Natural killer cell (primary cell): Measurements from ENCODE around the gene SRSF2. TPM values are rescaled to one million over a fixed set of nuclear protein-coding genes. Genes with fewer than 3 reads are reported as not detected.

Experiments
- ATAC-seq, 3 donors: fragments of 150-1000 bp in 2 of 3; fragments of 200-7000 bp in 1 of 3; cut with Tn5 transposase; 1 replicate in 1 of 3; 2 replicates in 2 of 3; pipeline ENCODE4 v1.10.0; 2021; ENCODE audit warnings: mild to moderate bottlenecking in 2 of 3, moderate library complexity in 2 of 3
- DNase-seq, 2 donors: peaks; one replicate each; pipeline versions ENCODE4 v3.0.0 to v3.0.0-alpha.2; 2013 to 2021; ENCODE audit warnings: mixed read lengths in 1 of 2
- H3K27ac ChIP-seq: one replicate; pipeline ENCODE4 v1.5.1; 2013; ENCODE audit warnings: mild to moderate bottlenecking, low read length
- H3K27me3 ChIP-seq: one replicate; pipeline ENCODE4 v1.6.1; 2013; ENCODE audit warnings: low read length; ENCODE audit not compliant: control insufficient read depth, insufficient read depth
- H3K36me3 ChIP-seq: one replicate; pipeline ENCODE4 v1.6.1; 2013; ENCODE audit warnings: low read length; ENCODE audit not compliant: control insufficient read depth, insufficient read depth
- H3K4me1 ChIP-seq: one replicate; pipeline ENCODE4 v1.6.1; 2013; ENCODE audit warnings: low read length; ENCODE audit not compliant: control insufficient read depth, insufficient read depth
- H3K4me3 ChIP-seq: one replicate; pipeline ENCODE4 v1.5.1; 2013; ENCODE audit warnings: low read length
- H3K9me3 ChIP-seq: one replicate; pipeline ENCODE4 v1.6.1; 2013; ENCODE audit warnings: low read length; ENCODE audit not compliant: control insufficient read depth, insufficient read depth
- H3K27ac Mint-ChIP-seq, 2 donors: one replicate each; pipeline ENCODE4 v1.8.0; 2022; ENCODE audit warnings: mild to moderate bottlenecking in 2 of 2, mixed read lengths in 2 of 2, moderate library complexity in 1 of 2
- H3K27me3 Mint-ChIP-seq, 2 donors: one replicate each; pipeline ENCODE4 v1.8.0; 2022; ENCODE audit warnings: low read depth in 2 of 2, mixed read lengths in 2 of 2
- H3K36me3 Mint-ChIP-seq: one replicate; pipeline ENCODE4 v1.8.0; 2022; ENCODE audit warnings: mixed read lengths
- H3K4me1 Mint-ChIP-seq, 2 donors: one replicate each; pipeline ENCODE4 v1.8.0; 2022; ENCODE audit warnings: mixed read lengths in 2 of 2
- H3K4me3 Mint-ChIP-seq: one replicate; pipeline ENCODE4 v1.8.0; 2022; ENCODE audit warnings: mild to moderate bottlenecking, moderate library complexity, mixed read lengths
- H3K9me3 Mint-ChIP-seq, 2 donors: one replicate each; pipeline ENCODE4 v1.8.0; 2022; ENCODE audit warnings: mixed read lengths in 2 of 2
- WGBS: methylation state at CpG from one replicate; pipeline ENCODE4 v1.1.7; 2013; ENCODE audit warnings: missing lambda C conversion rate; ENCODE audit not compliant: insufficient coverage; 5-methylcytosine and 5-hydroxymethylcytosine counted together
- intact Hi-C: fragments of 100-400 bp; cut with micrococcal nuclease; formaldehyde crosslinking; loops from one replicate; pipeline ENCODE4 v1.14.2; 2022
- total RNA-seq, 4 donors: library from RNA; stranded (reverse); fragments of 120-200 nt in 1 of 4; gene quantifications; one replicate each; pipeline versions ENCODE4 v1.2.3 to v1.2.4, GENCODE V29; 2013 to 2022
- TF ChIP-seq, protein P1 (sequence below): fragments of 200-600 bp; IDR thresholded peaks from one replicate; pipeline ENCODE4 v1.8.0; 2022; ENCODE audit warnings: antibody characterized with exemption

Gene SRSF2
- total RNA-seq, 3 donors from 2014 or later (not counting 1 experiment from before 2014, with no cell fraction given): 402 to 548 (median 503) TPM

DNA sequence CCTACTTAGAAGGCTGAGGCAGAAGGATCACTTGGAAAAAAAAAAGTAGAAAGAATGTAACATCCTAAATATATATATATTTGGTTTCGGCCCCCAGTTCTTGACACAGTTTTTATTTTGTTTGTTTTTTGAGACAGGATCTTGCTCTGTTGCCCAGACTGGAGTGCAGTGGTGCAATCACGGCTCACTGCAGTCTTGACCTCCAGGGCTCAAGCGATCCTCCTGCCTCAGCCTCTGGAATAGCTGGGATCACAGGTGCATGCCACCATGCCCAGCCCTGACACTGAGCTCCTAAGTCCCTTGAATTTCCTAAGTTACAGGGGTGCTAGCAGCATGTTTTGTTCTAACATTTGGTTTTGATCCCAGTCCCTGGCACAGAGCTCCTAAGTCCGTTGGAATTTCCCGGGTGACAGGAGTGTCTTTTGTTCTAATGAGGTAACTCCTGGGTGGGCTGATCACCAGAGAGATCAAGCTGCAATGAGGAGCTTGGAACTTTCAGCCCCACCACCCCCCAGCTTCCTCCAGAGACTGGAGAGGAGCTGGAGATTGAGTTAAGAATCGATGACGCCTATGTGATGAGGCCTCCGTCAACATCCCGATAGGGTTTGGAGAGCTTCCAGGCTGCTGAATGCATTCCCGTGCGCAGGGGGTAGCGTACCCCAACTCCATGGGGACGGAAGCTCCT, 46.4 kb downstream of the SRSF2 start:
- H3K4me3 Mint-ChIP-seq: no peak overlapping the region
- DNase-seq: no peak
- Histone ChIP-seq H3K4me1 (no peaks in the 10 kb centered on the region), H3K27ac (no peak overlapping the region), H3K9me3 (no peaks in the 10 kb centered on the region), H3K36me3 (no peaks in the 10 kb centered on the region), H3K4me3 (no peak overlapping the region), H3K27me3 (no peaks in the 10 kb centered on the region)
- H3K9me3 Mint-ChIP-seq: no peaks in the 10 kb centered on the region
- intact Hi-C loops: no loop called here
- no peak for ATAC-seq
- no peak overlapping the region for H3K27ac Mint-ChIP-seq
- H3K36me3 Mint-ChIP-seq: no peaks in the 10 kb centered on the region
- TF ChIP-seq, protein P1, sequence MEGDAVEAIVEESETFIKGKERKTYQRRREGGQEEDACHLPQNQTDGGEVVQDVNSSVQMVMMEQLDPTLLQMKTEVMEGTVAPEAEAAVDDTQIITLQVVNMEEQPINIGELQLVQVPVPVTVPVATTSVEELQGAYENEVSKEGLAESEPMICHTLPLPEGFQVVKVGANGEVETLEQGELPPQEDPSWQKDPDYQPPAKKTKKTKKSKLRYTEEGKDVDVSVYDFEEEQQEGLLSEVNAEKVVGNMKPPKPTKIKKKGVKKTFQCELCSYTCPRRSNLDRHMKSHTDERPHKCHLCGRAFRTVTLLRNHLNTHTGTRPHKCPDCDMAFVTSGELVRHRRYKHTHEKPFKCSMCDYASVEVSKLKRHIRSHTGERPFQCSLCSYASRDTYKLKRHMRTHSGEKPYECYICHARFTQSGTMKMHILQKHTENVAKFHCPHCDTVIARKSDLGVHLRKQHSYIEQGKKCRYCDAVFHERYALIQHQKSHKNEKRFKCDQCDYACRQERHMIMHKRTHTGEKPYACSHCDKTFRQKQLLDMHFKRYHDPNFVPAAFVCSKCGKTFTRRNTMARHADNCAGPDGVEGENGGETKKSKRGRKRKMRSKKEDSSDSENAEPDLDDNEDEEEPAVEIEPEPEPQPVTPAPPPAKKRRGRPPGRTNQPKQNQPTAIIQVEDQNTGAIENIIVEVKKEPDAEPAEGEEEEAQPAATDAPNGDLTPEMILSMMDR: no peak
- peaks cover 0 to 5% of the 10 kb centered on the region in 2 donors for H3K4me1 Mint-ChIP-seq
- no peaks in the 10 kb centered on the region for H3K27me3 Mint-ChIP-seq
- 98% methylated on average over 13 of the region's 13 CpGs for WGBS

DNA sequence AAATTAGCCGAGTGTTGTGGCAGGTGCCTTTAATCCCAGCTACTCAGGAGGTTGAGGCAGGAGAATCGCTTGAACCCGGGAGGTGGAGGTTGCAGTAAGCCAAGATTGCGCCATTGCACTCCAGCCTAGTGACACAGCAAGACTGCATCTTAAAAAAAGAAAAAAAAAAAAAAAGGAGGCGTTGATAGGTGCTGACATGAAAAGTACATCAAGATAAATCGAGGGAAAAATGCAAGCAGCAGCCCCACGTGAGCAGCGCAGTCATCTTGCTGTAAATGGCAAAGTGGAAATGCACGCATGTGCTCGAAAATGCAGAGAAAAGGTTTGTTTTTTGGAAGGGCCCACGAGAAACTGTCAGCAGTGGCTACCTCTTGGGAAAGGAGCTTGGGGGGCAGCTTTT, 47.3 kb downstream of the SRSF2 start:
- H3K27me3 ChIP-seq: no peaks in the 10 kb centered on the region
- Mint-ChIP-seq H3K27ac (no peak overlapping the region), H3K4me3 (no peak overlapping the region), H3K9me3 (no peaks in the 10 kb centered on the region), H3K4me1 (no peaks in the 10 kb centered on the region), H3K36me3 (no peaks in the 10 kb centered on the region), H3K27me3 (no peaks in the 10 kb centered on the region)
- H3K9me3 ChIP-seq: no peaks in the 10 kb centered on the region
- intact Hi-C loops: no loop called here
- ATAC-seq (no peak), DNase-seq (no peak)
- TF ChIP-seq, protein P1: no peak
- no peak overlapping the region for H3K4me3 ChIP-seq
- WGBS: 96% methylated on average over 11 of the region's 11 CpGs
- no peaks in the 10 kb centered on the region for H3K4me1 ChIP-seq
- no peak overlapping the region for H3K27ac ChIP-seq
- H3K36me3 ChIP-seq: peaks cover 2% of the 10 kb centered on the region

DNA sequence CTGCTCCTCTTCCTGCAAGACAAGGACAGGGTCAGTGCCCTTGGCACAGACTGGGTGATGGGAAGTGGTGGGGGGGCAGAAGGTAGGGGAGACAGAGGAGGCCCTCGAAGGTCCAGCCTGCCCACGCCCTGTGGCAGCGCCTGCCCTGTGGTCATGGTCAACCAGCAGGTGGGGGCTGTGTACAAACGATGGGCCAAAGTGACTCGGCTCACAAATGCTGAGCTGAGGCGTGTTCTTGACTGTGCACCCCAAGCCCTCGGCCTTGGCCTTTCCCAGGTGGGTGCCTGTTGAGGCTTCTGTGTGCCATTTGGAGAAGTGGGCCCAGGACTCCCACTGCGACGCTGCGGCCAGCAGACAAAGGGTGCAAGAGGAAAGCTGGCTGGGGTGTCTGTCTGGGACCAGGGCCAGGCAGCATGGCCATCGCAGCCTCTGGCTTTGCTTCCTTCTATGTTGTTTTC, 48.9 kb downstream of the SRSF2 start:
- H3K27me3 Mint-ChIP-seq: no peaks in the 10 kb centered on the region
- Histone ChIP-seq H3K4me1 (peaks cover 5% of the 10 kb centered on the region), H3K27ac (no peak overlapping the region), H3K9me3 (no peaks in the 10 kb centered on the region), H3K27me3 (no peaks in the 10 kb centered on the region), H3K4me3 (no peak overlapping the region), H3K36me3 (peaks cover 2% of the 10 kb centered on the region)
- no peak overlapping the region for H3K4me3 Mint-ChIP-seq
- intact Hi-C loops: no loop called here
- no peaks in the 10 kb centered on the region for H3K36me3 Mint-ChIP-seq
- TF ChIP-seq, protein P1: no peak
- ATAC-seq (peak in 1 of 3 donors; percentile 20), DNase-seq (no peak)
- 78% methylated on average over 11 of the region's 11 CpGs for WGBS
- no peak overlapping the region for H3K27ac Mint-ChIP-seq
- H3K4me1 Mint-ChIP-seq: no peaks in the 10 kb centered on the region
- H3K9me3 Mint-ChIP-seq: no peaks in the 10 kb centered on the region
